ENCODE data around the gene CCDC88C. TPM values are rescaled to one million over a fixed set of nuclear protein-coding genes. Genes with fewer than 3 reads are reported as not detected.
"Not testable (repeated sequence)": the region's sequence is repeated elsewhere in the genome, so short reads cannot be mapped to it uniquely, and the experiment has no call there.

CCDC88C gene
- total RNA-seq, 2 experiments from 2014 or later: 151 to 214 TPM

- not testable (repeated sequence) for ATAC-seq; H3K9me3 Mint-ChIP-seq (ENCODE audit: low read depth); H3K27me3 Mint-ChIP-seq
- Mint-ChIP-seq H3K4me3 (peak overlapping the region; percentile 59), H3K4me1 (peaks cover 93% of the 10 kb centered on the region), H3K27ac (peak overlapping the region; percentile 98), H3K36me3 (peaks cover 58% of the 10 kb centered on the region)
- peak; percentile 61 for DNase-seq
- CTCF ChIA-PET: interaction anchor here (1.6 to 5.6 kb wide), 5 partner anchors 18 to 50 kb away, joined by 4 to 98 read pairs (median 20); partner anchors contain the start of gene GPR68
These were observed 191.3 kb downstream of the CCDC88C start for GRCh38 chr14:91226360-91226759.

- Mint-ChIP-seq H3K4me1 (peaks cover 92% of the 10 kb centered on the region), H3K27me3 (no peaks in the 10 kb centered on the region), H3K27ac (peak overlapping the region; percentile 98), H3K9me3 (ENCODE audit: low read depth) (no peaks in the 10 kb centered on the region), H3K36me3 (peaks cover 55% of the 10 kb centered on the region), H3K4me3 (no peak overlapping the region)
- no peak for ATAC-seq
- no peak for DNase-seq
- CTCF ChIA-PET: interaction anchor here (1.3 to 5.6 kb wide), 3 partner anchors 19 to 52 kb away, joined by 3 to 98 read pairs (median 20); partner anchors contain the start of gene GPR68
These were observed 192.6 kb downstream of the CCDC88C start for GRCh38 chr14:91225025-91225424.

- no peak for ATAC-seq
- H3K4me1 Mint-ChIP-seq: peaks cover 74% of the 10 kb centered on the region
- no peaks in the 10 kb centered on the region for H3K27me3 Mint-ChIP-seq
- DNase-seq: no peak
- no peaks in the 10 kb centered on the region for H3K9me3 Mint-ChIP-seq (ENCODE audit: low read depth)
- H3K36me3 Mint-ChIP-seq: peaks cover 60% of the 10 kb centered on the region
- H3K27ac Mint-ChIP-seq: peak overlapping the region; percentile 4
- CTCF ChIA-PET: interaction anchor here (1.1 to 1.3 kb wide), 2 partner anchors 20 to 46 kb away, joined by 3 to 5 read pairs; no protein-coding TSS in a partner anchor
- H3K4me3 Mint-ChIP-seq: no peak overlapping the region
These were observed 194.4 kb downstream of the CCDC88C start for GRCh38 chr14:91223028-91223783.

Other genes starting within 250 kb of the CCDC88C start
- 10 to 100 TPM; 44.5 to 48.0 TPM for gene GPR68, start 173.1 kb downstream of the CCDC88C start, total RNA-seq
- gene PPP4R3A, start 92.5 kb upstream of the CCDC88C start, total RNA-seq: 100 to 1,000 TPM; 138 to 148 TPM

Measured in activated CD8-positive, alpha-beta memory T cell treated with anti-CD3 and anti-CD28 coated beads, Interleukin-2, amount 10 ng/mL, durations not matched to agents 7 days and 5 days (primary cell).